Parathyroid adenoma (tissue), 2 donors: ENCODE data around the gene TTC23.

Source experiments
- H2AFZ ChIP-seq: fragments of 300-600 bp; sonication (generic); one replicate; pipeline ENCODE4 v1.7.0; 2017; ENCODE audit warnings: antibody characterized with exemption, mild to moderate bottlenecking
- H3K27ac ChIP-seq: fragments of 300-600 bp; sonication (generic); one replicate; pipeline ENCODE4 v1.7.0; 2017
- H3K27me3 ChIP-seq: fragments of 300-600 bp; sonication (generic); one replicate; pipeline ENCODE4 v1.7.0; 2017; ENCODE audit warnings: low read length; ENCODE audit not compliant: control insufficient read depth, insufficient read depth
- H3K36me3 ChIP-seq: fragments of 300-600 bp; sonication (generic); one replicate; pipeline ENCODE4 v1.7.0; 2017; ENCODE audit warnings: low read length; ENCODE audit not compliant: control insufficient read depth, insufficient read depth
- H3K4me1 ChIP-seq: fragments of 300-600 bp; sonication (generic); one replicate; pipeline ENCODE4 v1.7.0; 2017; ENCODE audit warnings: control low read depth
- H3K4me2 ChIP-seq: fragments of 300-600 bp; sonication (generic); one replicate; pipeline ENCODE4 v1.7.0; 2017; ENCODE audit warnings: low read length
- H3K4me3 ChIP-seq: fragments of 300-600 bp; sonication (generic); one replicate; pipeline ENCODE4 v1.7.0; 2017; ENCODE audit warnings: low read depth, low read length
- H3K79me2 ChIP-seq: fragments of 300-600 bp; sonication (generic); one replicate; pipeline ENCODE4 v1.7.0; 2017; ENCODE audit warnings: control low read depth
- H3K9ac ChIP-seq: fragments of 300-600 bp; sonication (generic); one replicate; pipeline ENCODE4 v1.7.0; 2017; ENCODE audit warnings: mild to moderate bottlenecking
- H3K9me3 ChIP-seq: fragments of 300-600 bp; sonication (generic); one replicate; pipeline ENCODE4 v1.7.0; 2017; ENCODE audit warnings: low read length; ENCODE audit not compliant: control insufficient read depth
- CTCF ChIP-seq: fragments of 300-600 bp; sonication (generic); IDR thresholded peaks from one replicate; pipeline ENCODE4 v1.7.0; 2017; ENCODE audit warnings: antibody characterized with exemption, mild to moderate bottlenecking
- donor health status: primary hyperparathyroidism.

The TTC23 gene

GRCh38 chr15:99149366-99149765 lies 100.0 kb downstream of the TTC23 start:
- no peak overlapping the region for H3K27ac ChIP-seq

GRCh38 chr15:99148851-99149276 lies 100.5 kb downstream of the TTC23 start:
- Histone ChIP-seq H3K4me3 (no peak overlapping the region), H3K4me1 (no peaks in the 10 kb centered on the region), H3K9me3 (no peaks in the 10 kb centered on the region), H3K27ac (no peak overlapping the region), H3K27me3 (no peaks in the 10 kb centered on the region), H2AFZ (no peak overlapping the region), H3K4me2 (no peak overlapping the region), H3K79me2 (no peaks in the 10 kb centered on the region), H3K9ac (no peak overlapping the region), H3K36me3 (no peaks in the 10 kb centered on the region)
- no peak for TF ChIP-seq CTCF

More at GRCh38 chr15:99149366-99149765, 100.0 kb downstream of the TTC23 start:
- Histone ChIP-seq H3K27me3 (no peaks in the 10 kb centered on the region), H3K79me2 (no peaks in the 10 kb centered on the region), H3K9me3 (no peaks in the 10 kb centered on the region), H3K9ac (no peak overlapping the region), H3K4me2 (no peak overlapping the region), H3K4me1 (no peaks in the 10 kb centered on the region), H3K4me3 (no peak overlapping the region), H3K36me3 (no peaks in the 10 kb centered on the region), H2AFZ (no peak overlapping the region)
- TF ChIP-seq CTCF, result no peak

- Histone ChIP-seq H3K4me1 (no peaks in the 10 kb centered on the region), H3K9ac (no peak overlapping the region), H3K9me3 (no peaks in the 10 kb centered on the region), H3K36me3 (no peaks in the 10 kb centered on the region), H3K4me3 (no peak overlapping the region), H3K27me3 (no peaks in the 10 kb centered on the region), H3K4me2 (no peak overlapping the region), H3K79me2 (no peaks in the 10 kb centered on the region), H2AFZ (no peak overlapping the region), H3K27ac (no peak overlapping the region)
- no peak for TF ChIP-seq CTCF
Measured at GRCh38 chr15:99146661-99147060, 102.7 kb downstream of the TTC23 start.

GRCh38 chr15:99145778-99146177 lies 103.6 kb downstream of the TTC23 start:
- Histone ChIP-seq H3K4me2 (no peak overlapping the region), H3K4me3 (no peak overlapping the region), H2AFZ (no peak overlapping the region), H3K27ac (no peak overlapping the region), H3K36me3 (no peaks in the 10 kb centered on the region), H3K79me2 (no peaks in the 10 kb centered on the region), H3K9me3 (no peaks in the 10 kb centered on the region), H3K27me3 (no peaks in the 10 kb centered on the region), H3K4me1 (no peaks in the 10 kb centered on the region), H3K9ac (no peak overlapping the region)
- no peak for TF ChIP-seq CTCF

GRCh38 chr15:99145005-99145404 lies 104.4 kb downstream of the TTC23 start:
- Histone ChIP-seq H3K36me3 (no peaks in the 10 kb centered on the region), H3K9me3 (no peaks in the 10 kb centered on the region), H2AFZ (no peak overlapping the region), H3K27ac (no peak overlapping the region), H3K4me2 (no peak overlapping the region), H3K27me3 (no peaks in the 10 kb centered on the region), H3K4me1 (no peaks in the 10 kb centered on the region), H3K9ac (no peak overlapping the region), H3K4me3 (no peak overlapping the region), H3K79me2 (no peaks in the 10 kb centered on the region)
- no peak for TF ChIP-seq CTCF
